Central memory CD8-positive, alpha-beta T cell (primary cell): Measurements from ENCODE around the gene RGS10.

Experiments used
- ATAC-seq: fragments of 150-1000 bp; cut with Tn5 transposase; replicated peaks from 2 replicates; pipeline ENCODE4 v1.10.0; 2022; ENCODE audit warnings: mild to moderate bottlenecking, moderate FRiP score, moderate number of reproducible peaks; ENCODE audit not compliant: poor library complexity, severe bottlenecking; ENCODE audit errors: extremely low read depth
- DNase-seq, 2 donors: peaks; one replicate each; pipeline ENCODE4 v3.0.0; 2021; ENCODE audit warnings: low spot score in 2 of 2
- H3K27ac Mint-ChIP-seq: one replicate; pipeline ENCODE4 v1.8.0; 2022; ENCODE audit warnings: low read depth, mild to moderate bottlenecking, moderate library complexity, mixed read lengths
- H3K27me3 Mint-ChIP-seq: one replicate; pipeline ENCODE4 v1.8.0; 2022; ENCODE audit warnings: mixed read lengths
- H3K36me3 Mint-ChIP-seq: one replicate; pipeline ENCODE4 v1.8.0; 2022; ENCODE audit warnings: mild to moderate bottlenecking, moderate library complexity, mixed read lengths; ENCODE audit not compliant: insufficient read depth
- H3K4me1 Mint-ChIP-seq: one replicate; pipeline ENCODE4 v1.8.0; 2022; ENCODE audit warnings: mixed read lengths
- H3K4me3 Mint-ChIP-seq: one replicate; pipeline ENCODE4 v1.8.0; 2022; ENCODE audit warnings: mild to moderate bottlenecking, moderate library complexity, mixed read lengths
- H3K9me3 Mint-ChIP-seq: one replicate; pipeline ENCODE4 v1.8.0; 2022; ENCODE audit warnings: mixed read lengths

Gene RGS10

GRCh38 chr10:119522747-119523426 lies 19.6 kb downstream of the RGS10 start:
- Mint-ChIP-seq H3K36me3 (peaks cover 54% of the 10 kb centered on the region), H3K27me3 (no peaks in the 10 kb centered on the region), H3K9me3 (no peaks in the 10 kb centered on the region), H3K4me3 (no peak overlapping the region), H3K27ac (peak overlapping the region; percentile 32), H3K4me1 (peaks cover 37% of the 10 kb centered on the region)
- ATAC-seq (no peak), DNase-seq (no peak)

DNA sequence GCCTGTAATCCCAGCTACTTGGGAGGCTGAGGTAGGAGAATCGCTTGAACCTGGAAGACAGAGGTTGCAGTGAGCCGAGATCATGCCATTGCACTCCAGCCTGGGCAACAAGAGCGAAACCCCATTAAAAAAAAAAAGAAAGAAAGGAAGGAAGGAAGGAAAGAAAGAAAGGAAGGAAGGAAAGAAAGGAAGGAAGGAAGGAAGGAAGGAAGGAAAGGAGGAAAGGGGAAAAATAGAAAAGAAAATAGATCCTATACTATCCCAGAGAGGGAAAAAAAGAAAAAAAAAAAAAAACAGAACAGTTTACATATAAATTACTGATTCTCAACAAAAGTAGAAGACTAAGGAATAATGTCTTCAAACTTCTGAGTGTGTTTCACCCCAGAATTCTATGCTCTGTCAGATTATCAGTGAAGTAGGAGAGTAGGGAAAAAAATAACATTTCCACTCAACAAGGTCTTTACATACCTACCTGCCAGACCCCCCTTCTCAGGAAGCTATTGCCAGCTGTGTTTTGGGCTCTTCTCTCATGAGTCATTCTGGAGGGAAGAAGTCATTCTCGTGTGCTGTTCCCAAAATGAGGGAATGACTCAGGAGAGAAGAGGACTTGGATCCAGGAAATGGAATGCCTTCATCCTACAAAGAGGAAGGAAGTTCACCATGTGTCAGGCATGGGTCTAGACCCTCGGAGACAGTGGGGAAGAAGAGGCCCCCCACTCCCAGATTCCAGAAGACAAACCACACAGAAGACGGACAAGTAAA lies 20.9 kb downstream of the RGS10 start:
- H3K9me3 Mint-ChIP-seq = no peaks in the 10 kb centered on the region
- no peak overlapping the region for H3K4me3 Mint-ChIP-seq
- no peak for ATAC-seq
- DNase-seq = no peak
- H3K27ac Mint-ChIP-seq = peak overlapping the region; percentile 92
- peaks cover 42% of the 10 kb centered on the region for H3K4me1 Mint-ChIP-seq
- H3K27me3 Mint-ChIP-seq = no peaks in the 10 kb centered on the region
- H3K36me3 Mint-ChIP-seq = peaks cover 56% of the 10 kb centered on the region

DNA sequence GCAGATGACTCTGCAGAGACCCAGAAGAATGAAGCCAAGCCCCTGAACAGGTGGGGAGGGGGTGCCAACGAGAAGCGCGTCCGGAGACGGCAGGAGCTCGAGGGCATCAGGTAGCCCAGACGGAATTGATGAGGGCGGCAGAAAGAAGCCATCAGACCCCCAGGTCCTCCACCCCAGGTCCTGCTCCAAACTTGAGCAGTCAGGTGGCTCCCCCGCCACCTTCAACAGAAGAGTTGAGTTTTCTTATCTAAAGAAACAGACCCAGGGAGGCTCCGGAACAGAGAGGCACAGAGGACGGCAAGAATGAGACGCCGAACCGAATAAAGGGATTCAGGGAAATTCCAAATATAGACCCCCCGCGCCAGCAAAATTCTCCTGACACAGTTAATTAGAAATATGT lies 22.2 kb downstream of the RGS10 start:
- no peaks in the 10 kb centered on the region for H3K9me3 Mint-ChIP-seq
- H3K36me3 Mint-ChIP-seq = peaks cover 48% of the 10 kb centered on the region
- no peak for ATAC-seq
- peaks cover 48% of the 10 kb centered on the region for H3K4me1 Mint-ChIP-seq
- no peak for DNase-seq
- H3K4me3 Mint-ChIP-seq = no peak overlapping the region
- no peaks in the 10 kb centered on the region for H3K27me3 Mint-ChIP-seq
- H3K27ac Mint-ChIP-seq = peak overlapping the region; percentile 95

DNA sequence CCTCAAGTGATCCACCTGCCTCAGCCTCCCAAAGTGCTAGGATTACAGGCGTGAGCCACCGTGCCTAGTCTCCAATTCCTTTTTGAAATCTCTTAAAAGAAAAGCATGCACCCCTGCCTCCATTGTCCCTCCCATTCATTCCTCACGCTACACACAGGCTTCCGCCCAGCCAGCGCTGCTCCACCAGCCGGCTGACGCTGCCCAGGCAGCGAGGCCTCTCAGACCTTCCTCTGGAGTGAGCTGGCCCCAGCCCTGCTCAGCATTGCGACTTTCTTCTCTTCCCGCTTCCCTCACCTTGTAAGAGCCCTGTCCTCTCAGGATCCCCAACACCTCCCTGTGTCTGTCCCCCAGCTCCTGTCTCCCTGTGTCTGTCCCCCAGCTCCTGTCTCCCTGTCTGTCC lies 23.6 kb downstream of the RGS10 start:
- Mint-ChIP-seq H3K36me3 (peaks cover 39% of the 10 kb centered on the region), H3K4me3 (peak overlapping the region; percentile 49), H3K27ac (peak overlapping the region; percentile 95), H3K4me1 (peaks cover 50% of the 10 kb centered on the region), H3K27me3 (no peaks in the 10 kb centered on the region), H3K9me3 (no peaks in the 10 kb centered on the region)
- ATAC-seq = no peak
- DNase-seq = no peak

DNA sequence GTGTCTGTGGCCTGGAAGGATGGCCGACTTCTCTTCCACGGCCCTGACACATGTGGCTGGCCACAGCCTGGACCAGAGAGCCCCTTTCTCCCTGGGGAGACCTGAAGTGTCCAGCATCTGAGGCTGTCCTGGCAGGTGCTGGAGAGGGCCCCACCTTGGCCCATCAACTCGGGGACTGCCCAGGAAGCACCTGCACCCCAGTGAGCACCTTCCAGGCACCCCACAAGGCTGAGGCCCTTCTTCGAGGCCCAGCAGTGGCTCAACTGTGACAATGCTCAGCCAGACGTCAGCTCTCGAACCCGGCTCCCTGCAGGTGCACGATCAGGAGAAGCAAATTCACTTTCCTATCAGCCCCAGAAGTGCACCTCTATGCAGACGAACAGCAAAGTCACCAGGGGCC lies 24.3 kb downstream of the RGS10 start:
- peak overlapping the region; percentile 49 for H3K4me3 Mint-ChIP-seq
- H3K27me3 Mint-ChIP-seq = no peaks in the 10 kb centered on the region
- no peaks in the 10 kb centered on the region for H3K9me3 Mint-ChIP-seq
- DNase-seq = no peak
- ATAC-seq = no peak
- peak overlapping the region; percentile 95 for H3K27ac Mint-ChIP-seq
- H3K36me3 Mint-ChIP-seq = peaks cover 37% of the 10 kb centered on the region
- H3K4me1 Mint-ChIP-seq = peaks cover 48% of the 10 kb centered on the region

DNA sequence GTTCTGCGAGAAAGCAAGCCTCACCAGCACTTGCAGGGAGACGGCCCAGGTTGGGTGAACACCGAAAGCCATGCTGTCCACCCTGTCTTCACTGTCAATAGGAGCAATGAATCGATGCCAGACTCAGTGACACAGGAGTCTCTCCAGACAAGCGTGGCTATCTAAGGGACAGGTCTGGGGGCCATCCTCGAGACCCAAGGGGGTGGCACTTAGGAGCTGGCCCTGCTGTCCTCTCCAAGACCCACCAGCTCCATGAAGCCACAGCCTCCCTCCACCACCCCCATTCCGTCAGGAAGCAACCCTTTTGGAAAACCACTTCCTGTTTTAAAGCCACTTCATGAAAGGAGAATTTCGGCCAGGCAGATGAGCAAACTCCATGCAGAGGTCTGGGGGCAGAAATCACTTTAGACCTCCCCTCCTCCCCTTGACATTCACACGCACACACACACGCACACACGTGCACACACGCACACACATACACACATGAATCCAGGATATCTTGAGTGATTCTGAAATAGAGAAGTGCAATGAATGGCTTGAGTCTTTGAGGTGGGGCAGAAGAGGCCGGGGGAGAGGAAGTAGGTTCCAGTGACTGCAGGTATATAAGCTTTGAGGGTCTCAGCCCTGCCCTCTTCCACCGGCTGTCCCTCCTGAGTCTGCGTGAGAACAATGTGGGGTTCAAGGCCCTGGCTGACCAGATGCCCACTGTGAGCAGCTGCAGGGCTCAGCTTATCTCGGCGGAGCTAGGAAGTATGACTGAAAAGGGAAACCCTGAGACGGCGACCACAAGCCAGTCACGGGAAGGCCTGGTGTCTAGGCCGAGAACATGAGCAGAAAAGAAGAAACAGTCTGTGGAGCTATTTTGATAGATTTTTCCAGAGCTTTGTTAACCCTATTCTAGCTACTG lies 25.0 kb downstream of the RGS10 start:
- DNase-seq (peak in 1 of 2 donors; percentile 41), ATAC-seq (peak; percentile 50)
- peaks cover 48% of the 10 kb centered on the region for H3K4me1 Mint-ChIP-seq
- no peaks in the 10 kb centered on the region for H3K27me3 Mint-ChIP-seq
- H3K4me3 Mint-ChIP-seq = peak overlapping the region; percentile 49
- peak overlapping the region; percentile 95 for H3K27ac Mint-ChIP-seq
- H3K9me3 Mint-ChIP-seq = no peaks in the 10 kb centered on the region
- peaks cover 35% of the 10 kb centered on the region for H3K36me3 Mint-ChIP-seq

GRCh38 chr10:119516381-119517234 lies 25.9 kb downstream of the RGS10 start:
- Mint-ChIP-seq H3K4me3 (peak overlapping the region; percentile 49), H3K27ac (peak overlapping the region; percentile 95), H3K4me1 (peaks cover 50% of the 10 kb centered on the region), H3K36me3 (peaks cover 36% of the 10 kb centered on the region), H3K9me3 (no peaks in the 10 kb centered on the region), H3K27me3 (no peaks in the 10 kb centered on the region)
- DNase-seq = peak; percentile 22 to 34
- ATAC-seq = peak; percentile 70

- no peaks in the 10 kb centered on the region for H3K27me3 Mint-ChIP-seq
- DNase-seq (no peak), ATAC-seq (no peak)
- H3K27ac Mint-ChIP-seq = peak overlapping the region; percentile 95
- H3K4me3 Mint-ChIP-seq = no peak overlapping the region
- peaks cover 34% of the 10 kb centered on the region for H3K36me3 Mint-ChIP-seq
- H3K4me1 Mint-ChIP-seq = peaks cover 52% of the 10 kb centered on the region
- no peaks in the 10 kb centered on the region for H3K9me3 Mint-ChIP-seq
Observed at GRCh38 chr10:119515511-119516045, 26.9 kb downstream of the RGS10 start.

- Mint-ChIP-seq H3K4me3 (no peak overlapping the region), H3K9me3 (no peaks in the 10 kb centered on the region), H3K36me3 (peaks cover 34% of the 10 kb centered on the region), H3K27ac (no peak overlapping the region), H3K4me1 (peaks cover 53% of the 10 kb centered on the region), H3K27me3 (no peaks in the 10 kb centered on the region)
- no peak for ATAC-seq
- DNase-seq = no peak
Observed at GRCh38 chr10:119514819-119515218, 27.7 kb downstream of the RGS10 start.

DNA sequence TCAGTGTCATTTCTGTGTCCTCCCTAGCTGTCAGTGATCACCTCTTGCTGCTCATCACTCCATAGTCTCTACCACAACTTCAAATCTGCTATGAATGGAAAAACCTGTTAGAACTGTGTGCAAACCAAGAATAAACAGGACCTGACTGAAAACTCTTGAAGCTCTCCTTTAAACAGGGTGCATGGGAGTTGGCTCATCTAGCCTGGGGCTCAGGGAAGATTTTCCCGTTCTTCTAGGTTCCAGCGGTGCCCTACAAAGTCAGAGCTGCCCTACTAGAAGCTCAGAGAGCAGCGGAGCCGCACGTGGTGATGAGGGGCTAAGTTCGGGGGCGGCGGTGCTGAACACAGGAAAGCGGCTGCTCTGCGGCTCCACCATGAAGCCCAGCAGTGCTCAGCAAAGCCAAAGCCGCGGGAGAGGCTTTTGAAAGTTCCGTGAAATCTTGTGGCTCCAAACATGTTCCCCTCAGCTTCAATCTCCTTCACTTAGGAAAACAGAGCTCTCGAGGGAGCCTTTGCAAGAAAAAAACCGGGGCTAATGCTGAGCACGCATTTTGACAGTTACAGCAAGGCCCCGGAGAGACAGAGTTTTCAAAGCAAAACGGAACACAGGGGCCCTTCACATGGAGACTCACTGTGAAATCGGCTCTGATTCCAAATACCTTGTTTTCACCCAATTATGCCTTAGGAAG lies 30.5 kb downstream of the RGS10 start:
- Mint-ChIP-seq H3K27me3 (no peaks in the 10 kb centered on the region), H3K36me3 (peaks cover 30% of the 10 kb centered on the region), H3K4me1 (peaks cover 24% of the 10 kb centered on the region), H3K4me3 (no peak overlapping the region), H3K9me3 (no peaks in the 10 kb centered on the region), H3K27ac (peak overlapping the region; percentile 52)
- no peak for ATAC-seq
- no peak for DNase-seq

DNA sequence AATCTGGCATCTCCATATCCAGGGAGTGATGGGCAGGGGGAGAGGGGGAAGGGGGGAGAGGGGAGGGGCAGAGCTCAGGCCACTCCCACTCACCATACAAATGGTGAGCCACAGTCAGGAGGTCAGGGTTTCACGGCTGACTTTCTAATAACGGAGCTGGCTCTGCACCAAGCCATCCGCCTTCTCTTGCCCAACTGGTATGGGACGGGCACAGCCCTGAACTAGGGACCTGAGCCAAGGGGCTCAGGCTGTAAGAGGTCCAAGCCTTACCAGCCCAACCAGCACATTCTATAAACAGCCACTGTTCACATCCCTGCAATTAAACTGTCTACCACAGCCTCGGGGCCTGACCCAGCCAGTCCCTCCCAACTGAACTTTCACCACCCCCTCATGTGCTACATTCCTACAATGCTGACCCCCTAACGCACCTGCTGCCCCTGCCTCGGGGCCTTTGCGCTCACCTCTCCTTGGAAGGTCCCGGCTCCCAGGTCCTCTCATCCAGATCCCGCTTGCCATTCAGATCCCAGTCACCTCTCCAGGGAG lies 32.5 kb downstream of the RGS10 start:
- peak overlapping the region; percentile 29 for H3K27ac Mint-ChIP-seq
- H3K4me3 Mint-ChIP-seq = no peak overlapping the region
- no peaks in the 10 kb centered on the region for H3K9me3 Mint-ChIP-seq
- no peak for DNase-seq
- no peaks in the 10 kb centered on the region for H3K27me3 Mint-ChIP-seq
- H3K4me1 Mint-ChIP-seq = peaks cover 13% of the 10 kb centered on the region
- peaks cover 35% of the 10 kb centered on the region for H3K36me3 Mint-ChIP-seq
- no peak for ATAC-seq
